Forelimb muscle (tissue), 1 donor: ENCODE measurements around the gene SLC25A30. TPM values are rescaled to one million over a fixed set of nuclear protein-coding genes. Genes with fewer than 3 reads are reported as not detected.
"Not testable (repeated sequence)": the region's sequence is repeated elsewhere in the genome, so short reads cannot be mapped to it uniquely, and the experiment has no call there.

Experiments
- DNase-seq: peaks from one replicate; pipeline ENCODE4 v3.0.0-alpha.2; 2013; ENCODE audit warnings: low read depth
- polyA plus RNA-seq: library from polyadenylated mRNA; unstranded; fragments of 120-200 nt; gene quantifications from one replicate; pipeline ENCODE4 v1.2.1, GENCODE V29; 2013; ENCODE audit not compliant: insufficient read length

The SLC25A30 gene
- polyA plus RNA-seq, 1 donor = 15.1 TPM

- DNase-seq = no peak
Observed at GRCh38 chr13:45391926-45392325, 26.2 kb downstream of the SLC25A30 start.

DNA sequence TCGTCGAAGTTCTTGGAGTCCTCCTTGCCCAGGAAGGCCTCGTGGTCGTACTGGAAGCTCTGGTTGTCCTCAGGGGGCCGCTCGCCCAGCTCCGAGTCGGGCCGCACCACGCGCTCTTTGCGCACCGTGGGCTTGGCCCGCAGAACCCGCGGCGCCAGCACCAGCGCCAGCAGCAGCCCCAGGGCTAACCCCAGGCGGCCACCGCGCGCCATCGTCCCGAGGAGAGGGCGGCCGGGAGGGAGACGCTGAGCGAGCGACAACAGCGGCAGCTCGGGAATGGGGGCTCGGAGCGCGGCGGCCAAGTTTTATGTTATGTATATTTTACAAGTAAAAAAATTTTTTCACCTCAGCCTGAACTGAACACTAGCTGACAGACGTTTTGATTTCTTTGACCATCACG, 27.0 kb downstream of the SLC25A30 start:
- not testable (repeated sequence) for DNase-seq

DNA sequence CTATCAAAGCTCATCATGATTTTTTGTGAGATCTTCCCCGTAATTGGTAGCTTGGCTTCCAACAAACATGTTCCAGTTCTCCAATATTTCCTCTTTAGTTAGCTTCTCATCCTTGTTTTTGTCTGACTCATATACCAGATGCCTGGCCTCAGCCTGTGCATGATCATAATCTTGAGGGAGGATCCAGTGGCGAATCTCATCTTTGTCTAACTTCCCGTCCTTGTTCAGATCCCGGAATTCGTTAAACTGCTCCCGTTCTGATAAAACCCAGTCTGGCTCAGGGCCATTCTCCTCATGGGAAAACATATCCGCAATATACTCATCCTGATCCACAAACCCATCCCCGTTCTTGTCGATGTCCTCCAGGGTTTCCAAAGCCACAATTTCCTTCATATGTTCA, 27.8 kb downstream of the SLC25A30 start:
- not testable (repeated sequence) for DNase-seq

DNA sequence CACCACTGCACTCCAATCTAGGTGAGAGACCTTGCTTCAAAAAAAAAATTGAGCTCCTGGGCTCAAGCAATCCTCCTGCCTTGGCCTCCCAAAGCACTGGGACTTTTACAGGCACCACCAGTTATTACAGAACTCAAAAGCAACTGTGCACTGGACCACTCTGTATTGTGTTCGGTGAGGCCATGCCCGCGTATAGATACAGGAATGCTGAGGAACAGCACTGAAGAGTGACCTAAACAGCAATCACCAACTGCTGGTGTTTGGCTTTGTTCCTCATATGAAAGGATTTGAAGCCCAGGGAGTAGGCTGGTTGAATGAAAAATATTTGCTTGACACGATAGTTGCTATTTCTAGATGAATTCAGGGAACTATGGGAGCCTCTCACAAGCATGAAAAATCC, 29.5 kb downstream of the SLC25A30 start:
- DNase-seq = no peak

DNA sequence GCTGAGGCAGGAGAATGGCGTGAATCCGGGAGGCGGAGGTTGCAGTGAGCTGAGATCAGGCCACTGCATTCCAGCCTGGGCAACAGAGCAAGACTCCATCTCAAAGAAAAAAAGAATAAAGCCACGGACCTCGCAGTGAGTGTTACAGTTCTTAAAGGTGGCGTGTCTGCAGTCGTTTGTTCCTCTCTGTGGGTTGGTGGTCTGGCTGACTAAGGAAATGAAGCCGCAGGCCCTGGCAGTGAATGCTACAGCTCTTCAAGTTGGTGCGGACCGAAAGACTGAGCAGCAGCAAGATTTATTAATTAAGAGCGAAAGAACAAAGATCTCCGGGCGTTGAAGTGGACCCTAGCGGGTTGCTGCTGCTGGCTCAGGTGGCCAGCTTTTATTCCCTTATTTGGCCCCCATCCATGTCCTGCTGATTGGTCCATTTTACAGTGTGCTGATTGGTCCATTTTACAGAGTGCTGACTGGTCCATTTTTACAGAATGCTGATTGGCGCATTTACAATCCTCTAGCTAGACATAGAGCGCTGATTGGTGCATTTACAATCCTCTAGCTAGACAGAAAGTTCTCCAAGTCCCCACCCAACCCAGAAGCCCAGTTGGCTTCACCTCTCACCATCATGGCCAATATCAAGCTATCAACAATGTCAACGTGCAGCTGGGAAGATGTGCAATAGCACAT, 31.1 kb downstream of the SLC25A30 start:
- DNase-seq = not testable (repeated sequence)

DNA sequence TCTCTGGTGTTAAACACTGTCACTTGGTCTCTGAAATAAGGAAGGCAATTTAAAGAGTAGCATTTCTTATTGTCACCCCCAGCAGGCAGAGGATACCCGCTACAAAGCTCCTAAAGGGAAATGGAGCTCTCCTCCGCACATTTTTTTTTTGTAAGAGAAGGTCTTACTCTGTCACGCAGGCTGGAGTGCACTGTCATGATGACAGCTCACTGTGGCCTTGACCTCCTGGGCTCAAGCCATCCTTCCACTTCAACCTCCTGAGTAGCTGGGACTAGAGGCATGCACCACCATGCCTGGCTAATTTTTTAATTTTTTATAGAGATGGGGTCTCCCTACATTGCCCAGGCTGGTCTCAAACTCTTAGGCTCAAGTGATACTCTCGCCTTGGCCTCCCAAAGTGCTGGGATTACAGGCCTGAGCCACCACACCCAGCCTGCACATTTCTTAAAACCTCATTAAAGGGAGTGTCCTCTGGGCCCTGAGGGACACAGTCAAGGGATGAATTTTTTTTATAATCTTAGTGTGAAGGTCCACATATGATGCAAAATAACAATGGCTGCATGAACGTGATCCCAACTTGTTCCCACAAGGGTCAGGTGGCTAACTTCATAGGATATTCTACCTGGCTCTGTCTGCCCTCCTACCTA, 32.1 kb downstream of the SLC25A30 start:
- DNase-seq = no peak

DNA sequence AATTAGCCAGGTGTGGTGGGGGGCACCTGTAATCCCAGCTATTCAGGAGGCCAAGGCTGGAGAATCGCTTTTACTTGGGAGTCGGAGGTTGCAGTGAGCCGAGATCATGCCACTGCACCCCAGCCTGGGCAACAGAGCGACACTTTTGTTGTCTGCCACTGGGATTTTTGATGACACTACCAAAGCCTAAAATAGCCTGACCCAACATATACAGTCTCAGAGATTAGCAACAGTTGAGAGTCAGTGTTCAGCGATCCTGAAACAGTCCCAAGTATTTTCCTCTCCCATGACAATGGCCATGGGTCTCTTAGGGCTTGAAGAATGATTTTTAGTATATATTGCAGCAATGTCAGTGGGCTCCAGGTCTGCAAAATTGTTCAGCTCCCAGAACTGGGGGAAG, 32.9 kb downstream of the SLC25A30 start:
- DNase-seq = no peak

- no peak for DNase-seq
Observed at GRCh38 chr13:45384474-45385174, 33.5 kb downstream of the SLC25A30 start.

DNA sequence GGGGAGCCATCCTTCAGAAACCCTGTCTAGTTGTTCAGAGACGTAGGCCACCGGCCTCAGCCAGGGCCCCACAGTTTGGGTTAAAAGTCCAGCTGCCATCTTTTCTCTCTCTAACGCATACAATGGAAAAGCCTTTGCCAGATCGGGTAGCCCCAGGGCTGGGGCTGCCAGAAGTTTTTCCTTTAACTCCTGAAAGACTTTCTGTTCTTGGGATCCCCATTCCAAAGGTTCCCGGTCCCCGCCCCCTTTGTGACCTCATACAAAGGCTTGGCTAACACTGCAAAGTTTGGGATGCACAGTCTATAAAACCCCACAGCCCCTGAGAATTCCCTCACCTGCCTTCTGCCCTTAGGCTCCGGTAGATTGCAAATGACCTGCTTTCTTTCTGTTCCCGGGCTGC, 35.4 kb downstream of the SLC25A30 start:
- DNase-seq = not testable (repeated sequence)

- no peak for DNase-seq
Observed at GRCh38 chr13:45381196-45381595, 37.0 kb downstream of the SLC25A30 start.

DNA sequence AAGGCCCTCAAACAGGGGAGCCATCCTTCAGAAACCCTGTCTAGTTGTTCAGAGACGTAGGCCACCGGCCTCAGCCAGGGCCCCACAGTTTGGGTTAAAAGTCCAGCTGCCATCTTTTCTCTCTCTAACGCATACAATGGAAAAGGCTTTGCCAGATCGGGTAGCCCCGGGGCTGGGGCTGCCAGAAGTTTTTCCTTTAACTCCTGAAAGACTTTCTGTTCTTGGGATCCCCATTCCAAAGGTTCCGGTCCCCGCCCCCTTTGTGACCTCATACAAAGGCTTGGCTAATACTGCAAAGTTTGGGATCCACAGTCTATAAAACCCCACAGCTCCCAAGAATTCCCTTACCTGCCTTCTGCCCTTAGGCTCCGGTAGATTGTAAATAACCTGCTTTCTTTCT, 37.5 kb downstream of the SLC25A30 start:
- not testable (repeated sequence) for DNase-seq

DNA sequence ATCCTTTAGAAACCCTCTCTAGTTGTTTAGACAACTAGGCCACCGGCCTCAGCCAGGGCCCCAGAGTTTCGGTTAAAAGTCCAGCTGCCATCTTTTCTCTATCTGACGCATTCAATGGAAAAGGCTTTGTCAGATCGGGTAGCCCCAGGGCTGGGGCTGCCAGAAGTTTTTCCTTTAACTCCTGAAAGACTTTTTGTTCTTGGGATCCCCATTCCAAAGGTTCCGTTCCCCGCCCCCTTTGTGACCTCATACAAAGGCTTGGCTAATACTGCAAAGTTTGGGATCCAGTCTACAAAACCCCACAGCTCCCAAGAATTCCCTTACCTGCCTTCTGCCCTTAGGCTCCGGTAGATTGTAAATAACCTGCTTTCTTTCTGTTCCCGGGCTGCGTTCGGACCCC, 38.7 kb downstream of the SLC25A30 start:
- not testable (repeated sequence) for DNase-seq

GRCh38 chr13:45378786-45379185, 39.4 kb downstream of the SLC25A30 start:
- not testable (repeated sequence) for DNase-seq

- DNase-seq = not testable (repeated sequence)
Observed at GRCh38 chr13:45377314-45377713, 40.9 kb downstream of the SLC25A30 start.

- DNase-seq = not testable (repeated sequence)
Observed at GRCh38 chr13:45376651-45377050, 41.5 kb downstream of the SLC25A30 start.

DNA sequence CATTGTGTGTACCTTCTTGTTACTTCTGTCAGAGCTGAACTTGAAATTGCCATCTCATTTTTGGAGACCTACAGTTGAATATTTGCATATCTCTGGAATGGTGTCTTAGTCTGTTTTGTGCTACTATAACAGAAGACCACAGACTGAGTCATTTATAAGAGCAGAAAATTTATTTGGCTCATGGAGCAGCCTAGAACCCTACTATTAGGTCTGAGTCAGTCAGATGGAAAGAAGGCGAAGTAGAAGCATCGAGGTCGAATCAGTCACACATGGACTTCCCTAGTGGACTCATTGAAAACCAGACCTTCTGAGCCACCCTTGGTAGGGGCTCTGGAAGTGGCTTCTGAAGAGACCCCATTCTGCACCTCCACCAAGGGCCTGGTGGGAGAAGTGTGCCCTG, 43.3 kb downstream of the SLC25A30 start:
- DNase-seq = no peak

DNA sequence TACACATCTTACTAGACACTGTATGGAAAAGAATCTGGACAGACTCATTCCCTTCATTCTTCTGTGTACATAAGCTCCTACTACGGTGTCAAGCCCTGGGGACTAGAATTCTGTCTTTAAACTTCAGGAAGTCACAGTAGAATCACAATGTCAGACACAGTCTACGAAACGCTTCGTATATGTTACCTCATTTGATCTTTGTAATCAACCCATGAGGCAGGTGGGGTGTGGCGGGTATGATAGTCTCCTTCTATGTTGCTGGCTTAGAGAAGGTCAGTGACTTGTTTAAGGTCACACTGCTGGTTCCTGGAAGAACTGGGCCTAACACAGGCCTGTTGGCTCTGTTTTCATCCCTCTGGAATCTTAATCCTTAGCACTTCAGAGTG, 45.0 kb downstream of the SLC25A30 start:
- no peak for DNase-seq

- no peak for DNase-seq
Observed at GRCh38 chr13:45372189-45373161, 45.7 kb downstream of the SLC25A30 start.

GRCh38 chr13:45370922-45371406, 47.2 kb downstream of the SLC25A30 start:
- peak; percentile 17 for DNase-seq

DNA sequence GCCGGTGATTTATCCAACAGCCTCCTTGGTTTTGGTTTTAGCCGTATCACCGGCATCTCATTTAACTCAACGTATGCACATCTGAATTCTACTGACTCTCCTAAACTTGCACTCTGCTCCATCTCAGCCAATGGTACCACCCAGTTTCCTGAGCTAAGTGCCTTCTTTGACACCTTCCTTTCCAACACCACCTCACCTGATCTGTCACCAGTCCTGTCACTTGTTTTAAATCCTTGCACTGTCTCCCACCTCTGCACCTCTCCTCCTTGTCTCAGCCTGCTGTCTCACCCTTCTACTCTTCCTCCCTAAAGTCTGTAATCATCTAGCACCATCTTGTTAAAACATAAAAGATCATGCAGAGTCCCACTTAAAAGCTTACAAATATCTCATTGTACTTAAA, 49.1 kb downstream of the SLC25A30 start:
- no peak for DNase-seq

DNA sequence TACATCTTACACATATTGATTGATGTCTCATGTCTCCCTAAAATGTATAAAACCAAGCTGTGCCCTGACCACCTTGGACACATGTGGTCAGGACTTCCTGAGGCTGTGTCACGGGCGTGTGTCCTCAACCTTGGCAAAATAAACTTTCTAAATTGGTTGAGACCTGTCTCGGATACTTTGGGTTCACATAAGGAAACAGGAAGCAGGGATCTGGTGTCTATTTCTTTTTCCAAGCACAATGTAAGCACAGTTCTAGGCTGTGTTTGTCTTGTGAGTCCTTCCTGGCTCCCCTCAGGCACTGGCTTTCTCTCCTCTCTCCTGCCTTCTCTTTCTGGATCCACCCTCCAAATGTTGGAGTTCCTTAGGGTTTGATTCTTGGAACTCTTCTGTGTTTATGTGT, 49.6 kb downstream of the SLC25A30 start:
- DNase-seq = no peak

GRCh38 chr13:45368005-45368404, 50.2 kb downstream of the SLC25A30 start:
- DNase-seq = no peak
